GM10248 (cell line): Measurements from ENCODE around the gene LAMA3.

ENCODE experiments used
- CTCF ChIA-PET: fragments of 300-600 bp; sonication (Branson Sonifier 250); formaldehyde crosslinking; extraction: SDS; loops from one replicate; lab custom pipeline; 2021; ENCODE audit warnings: antibody characterized with exemption; lab: Yijun Ruan, JAX
- POLR2A ChIA-PET: fragments of 350-650 bp; sonication (Branson Sonifier 250); formaldehyde crosslinking; extraction: SDS; loops from one replicate; lab custom pipeline; 2020; ENCODE audit warnings: antibody characterized with exemption; lab: Yijun Ruan, JAX
- DNase-seq: peaks from one replicate; pipeline ENCODE4 v3.0.0; 2012; ENCODE audit errors: extremely low spot score
- CTCF ChIP-seq: IDR thresholded peaks from 2 replicates; pipeline ENCODE4 v1.5.1; 2012; ENCODE audit warnings: mild to moderate bottlenecking, low read depth; ENCODE audit errors: extremely low read depth, missing control alignments, control extremely low read depth

LAMA3 gene

GRCh38 chr18:23689616-23690504 lies 607 bp downstream of the LAMA3 start:
- CTCF ChIA-PET, result no interaction called here
- POLR2A ChIA-PET, result no interaction called here
- peak; percentile 26 for DNase-seq
- TF ChIP-seq CTCF, result no peak

- CTCF ChIA-PET, result interaction anchor here (4.3 kb wide), 1 partner anchor 13 kb away, joined by 25 read pairs; no protein-coding TSS in a partner anchor
Measured at GRCh38 chr18:23690505-23691068, 1.3 kb downstream of the LAMA3 start.

GRCh38 chr18:23693846-23694245 lies 4.6 kb downstream of the LAMA3 start:
- POLR2A ChIA-PET, result no interaction called here
- DNase-seq, result no peak
- TF ChIP-seq CTCF, result no peak
- CTCF ChIA-PET, result interaction anchor here (1.6 to 4.3 kb wide), 2 partner anchors 10 to 34 kb away, joined by 4 to 25 read pairs; no protein-coding TSS in a partner anchor

More at GRCh38 chr18:23690505-23691068, 1.3 kb downstream of the LAMA3 start:
- no peak for DNase-seq
- no peak for TF ChIP-seq CTCF
- POLR2A ChIA-PET, result no interaction called here

- no peak for TF ChIP-seq CTCF
- no peak for DNase-seq
- POLR2A ChIA-PET, result no interaction called here
- CTCF ChIA-PET, result interaction anchor here (0.6 to 4.3 kb wide), 5 partner anchors 9 to 73 kb away, joined by 3 to 25 read pairs (median 5); no protein-coding TSS in a partner anchor
Measured at GRCh38 chr18:23694637-23695430, 5.6 kb downstream of the LAMA3 start.

- ChIA-PET CTCF (interaction anchor here (1.0 kb wide), 1 partner anchor 79 kb away, joined by 3 read pairs; no protein-coding TSS in a partner anchor), POLR2A (no interaction called here)
- TF ChIP-seq CTCF, result no peak
- no peak for DNase-seq
Measured at GRCh38 chr18:23701017-23701416, 11.8 kb downstream of the LAMA3 start.
